Measurements from ENCODE around the gene ZCCHC24. TPM values are rescaled to one million over a fixed set of nuclear protein-coding genes. Genes with fewer than 3 reads are reported as not detected.

ZCCHC24 gene
- polyA plus RNA-seq, 3 donors: 3.9 to 5.0 (median 4.0) TPM

- WGBS (ENCODE audit: insufficient coverage): 84% methylated on average over 5 of the region's 6 CpGs
- no peak for DNase-seq
- Histone ChIP-seq H2AFZ (ENCODE audit: insufficient read depth, low read depth, low read length, poor library complexity, severe bottlenecking) (no peak overlapping the region), H3K4me1 (ENCODE audit: control insufficient read depth in 1 of 2, insufficient read depth in 2 of 2, low read length in 2 of 2) (peaks cover 67 to 72% of the 10 kb centered on the region in 2 donors), H4K20me1 (ENCODE audit: insufficient read depth, low read length) (peaks cover 76% of the 10 kb centered on the region), H3K27me3 (ENCODE audit: control insufficient read depth in 2 of 2, insufficient read depth in 2 of 2, low read length in 2 of 2) (no peaks in the 10 kb centered on the region), H3K9ac (ENCODE audit: insufficient read depth, low read length, poor library complexity, severe bottlenecking) (no peak overlapping the region), H3K36me3 (replicated peaks in 1 of 2; ENCODE audit: control insufficient read depth in 1 of 2, insufficient read depth in 2 of 2, low read length in 2 of 2) (peaks cover 59 to 61% of the 10 kb centered on the region in 2 donors), H3K79me2 (ENCODE audit: insufficient read depth, low read length) (peaks cover 53% of the 10 kb centered on the region), H3K27ac (ENCODE audit: low read depth in 1 of 2, low read length in 2 of 2) (peak overlapping the region; percentile 74 to 80), H3K4me3 (replicated peaks in 1 of 3; ENCODE audit: low read depth in 2 of 3, low read length in 3 of 3) (peak overlapping the region in 1 of 3 experiments; percentile 37), H3K4me2 (replicated peaks; ENCODE audit: extremely low read depth, low read length, poor library complexity, severe bottlenecking) (no peak overlapping the region), H3K9me3 (replicated peaks in 1 of 2; ENCODE audit: control insufficient read depth in 1 of 2, insufficient read depth in 1 of 2, low read length in 2 of 2) (no peaks in the 10 kb centered on the region)
- H3K27ac Mint-ChIP-seq: peak overlapping the region; percentile 61 to 94 (median 92)
- H3K4me1 Mint-ChIP-seq: peaks cover 74% of the 10 kb centered on the region
- H3K9me3 Mint-ChIP-seq: peaks cover 0 to 1% (median 0%) of the 10 kb centered on the region in 7 donors
- no peaks in the 10 kb centered on the region for H3K27me3 Mint-ChIP-seq (ENCODE audit: low read depth in 3 of 3)
- intact Hi-C loops (cut with micrococcal nuclease): loop anchor here (5.0 to 10.0 kb wide), 2 partner anchors 37 to 110 kb away; no protein-coding TSS in a partner anchor
- peak overlapping the region; percentile 12 to 55 for H3K4me3 Mint-ChIP-seq
- peaks cover 69 to 79% of the 10 kb centered on the region in 2 donors for H3K36me3 Mint-ChIP-seq
- TF ChIP-seq, protein P1, sequence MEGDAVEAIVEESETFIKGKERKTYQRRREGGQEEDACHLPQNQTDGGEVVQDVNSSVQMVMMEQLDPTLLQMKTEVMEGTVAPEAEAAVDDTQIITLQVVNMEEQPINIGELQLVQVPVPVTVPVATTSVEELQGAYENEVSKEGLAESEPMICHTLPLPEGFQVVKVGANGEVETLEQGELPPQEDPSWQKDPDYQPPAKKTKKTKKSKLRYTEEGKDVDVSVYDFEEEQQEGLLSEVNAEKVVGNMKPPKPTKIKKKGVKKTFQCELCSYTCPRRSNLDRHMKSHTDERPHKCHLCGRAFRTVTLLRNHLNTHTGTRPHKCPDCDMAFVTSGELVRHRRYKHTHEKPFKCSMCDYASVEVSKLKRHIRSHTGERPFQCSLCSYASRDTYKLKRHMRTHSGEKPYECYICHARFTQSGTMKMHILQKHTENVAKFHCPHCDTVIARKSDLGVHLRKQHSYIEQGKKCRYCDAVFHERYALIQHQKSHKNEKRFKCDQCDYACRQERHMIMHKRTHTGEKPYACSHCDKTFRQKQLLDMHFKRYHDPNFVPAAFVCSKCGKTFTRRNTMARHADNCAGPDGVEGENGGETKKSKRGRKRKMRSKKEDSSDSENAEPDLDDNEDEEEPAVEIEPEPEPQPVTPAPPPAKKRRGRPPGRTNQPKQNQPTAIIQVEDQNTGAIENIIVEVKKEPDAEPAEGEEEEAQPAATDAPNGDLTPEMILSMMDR (IDR thresholded peaks at IDR 0.05): no peak
These were observed 90.8 kb downstream of the ZCCHC24 start for GRCh38 chr10:79354615-79355014.

GRCh38 chr10:79354141-79354540 is 91.3 kb downstream of the ZCCHC24 start:
- intact Hi-C loops (cut with micrococcal nuclease): loop anchor here (5.0 to 10.0 kb wide), 2 partner anchors 37 to 109 kb away; no protein-coding TSS in a partner anchor
- Mint-ChIP-seq H3K4me3 (peak overlapping the region; percentile 47 to 55), H3K36me3 (peaks cover 73 to 84% of the 10 kb centered on the region in 2 donors), H3K27me3 (ENCODE audit: low read depth in 3 of 3) (peaks cover 0 to 2% (median 2%) of the 10 kb centered on the region in 3 donors), H3K9me3 (peaks cover 0 to 1% (median 0%) of the 10 kb centered on the region in 7 donors), H3K27ac (peak overlapping the region; percentile 84 to 94 (median 92)), H3K4me1 (peaks cover 77% of the 10 kb centered on the region)
- Histone ChIP-seq H3K4me3 (replicated peaks in 1 of 3; ENCODE audit: low read depth in 2 of 3, low read length in 3 of 3) (peak overlapping the region in 1 of 3 experiments; percentile 37), H3K4me1 (ENCODE audit: control insufficient read depth in 1 of 2, insufficient read depth in 2 of 2, low read length in 2 of 2) (peaks cover 72 to 77% of the 10 kb centered on the region in 2 donors), H3K9ac (ENCODE audit: insufficient read depth, low read length, poor library complexity, severe bottlenecking) (no peak overlapping the region), H4K20me1 (ENCODE audit: insufficient read depth, low read length) (peaks cover 81% of the 10 kb centered on the region), H3K27ac (ENCODE audit: low read depth in 1 of 2, low read length in 2 of 2) (peak overlapping the region; percentile 74 to 80), H3K79me2 (ENCODE audit: insufficient read depth, low read length) (peaks cover 58% of the 10 kb centered on the region), H3K4me2 (replicated peaks; ENCODE audit: extremely low read depth, low read length, poor library complexity, severe bottlenecking) (no peak overlapping the region), H3K36me3 (replicated peaks in 1 of 2; ENCODE audit: control insufficient read depth in 1 of 2, insufficient read depth in 2 of 2, low read length in 2 of 2) (peaks cover 64 to 66% of the 10 kb centered on the region in 2 donors), H3K9me3 (replicated peaks in 1 of 2; ENCODE audit: control insufficient read depth in 1 of 2, insufficient read depth in 1 of 2, low read length in 2 of 2) (no peaks in the 10 kb centered on the region), H2AFZ (ENCODE audit: insufficient read depth, low read depth, low read length, poor library complexity, severe bottlenecking) (no peak overlapping the region), H3K27me3 (ENCODE audit: control insufficient read depth in 2 of 2, insufficient read depth in 2 of 2, low read length in 2 of 2) (no peaks in the 10 kb centered on the region)
- TF ChIP-seq, protein P1 (IDR thresholded peaks at IDR 0.05): no peak
- peak in 1 of 3 donors; percentile 58 for DNase-seq
- WGBS (ENCODE audit: insufficient coverage): 0% methylated on average over 2 of the region's 3 CpGs

Data from CD14-positive monocyte (primary cell).